CD4-positive, alpha-beta T cell treated with Interleukin-15 for 4 hours (primary cell): ENCODE measurements around the gene IFNAR2.
"Not testable (repeated sequence)": the region's sequence is repeated elsewhere in the genome, so short reads cannot be mapped to it uniquely, and the experiment has no call there.

Experiments used
- DNase-seq: peaks from one replicate; pipeline ENCODE4 v3.0.0-alpha.2; 2020; ENCODE audit warnings: low spot score

The IFNAR2 gene

DNA sequence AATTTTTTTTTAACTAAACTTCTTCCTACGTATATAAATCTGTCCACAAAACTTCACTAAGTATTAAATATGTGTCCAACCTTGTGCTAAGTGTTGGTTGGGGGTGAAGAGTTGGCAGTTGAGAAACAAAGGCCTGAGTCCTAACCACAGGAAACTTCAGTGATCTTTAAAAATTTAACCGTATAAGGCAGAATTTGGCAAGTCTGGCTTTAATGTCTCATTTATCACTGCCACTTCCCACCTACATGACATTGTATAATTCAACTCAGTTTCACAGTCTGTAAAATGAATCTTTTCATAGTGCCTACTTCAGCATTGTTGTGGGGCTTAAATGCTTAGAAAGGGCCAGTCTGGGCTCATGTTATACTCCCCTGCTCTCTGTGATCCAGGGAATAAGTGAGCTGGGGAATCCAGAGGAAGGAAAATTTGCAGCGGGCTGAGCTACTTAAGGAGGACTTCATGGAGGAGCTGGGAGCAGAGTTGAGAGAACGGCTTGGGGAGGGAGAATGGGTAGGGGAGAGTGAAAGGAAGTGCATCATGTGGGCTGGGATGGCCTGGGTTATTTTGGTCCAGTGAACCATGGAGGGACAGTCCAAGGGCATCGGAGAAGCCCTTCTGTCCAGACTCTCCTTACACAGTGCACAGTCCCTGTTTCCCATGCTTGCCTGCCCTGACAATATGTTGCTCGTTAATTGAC lies 14.5 kb downstream of the IFNAR2 start:
- no peak for DNase-seq

GRCh38 chr21:33244779-33245105 lies 15.0 kb downstream of the IFNAR2 start:
- no peak for DNase-seq

GRCh38 chr21:33245289-33245918 lies 15.7 kb downstream of the IFNAR2 start:
- DNase-seq: no peak

DNA sequence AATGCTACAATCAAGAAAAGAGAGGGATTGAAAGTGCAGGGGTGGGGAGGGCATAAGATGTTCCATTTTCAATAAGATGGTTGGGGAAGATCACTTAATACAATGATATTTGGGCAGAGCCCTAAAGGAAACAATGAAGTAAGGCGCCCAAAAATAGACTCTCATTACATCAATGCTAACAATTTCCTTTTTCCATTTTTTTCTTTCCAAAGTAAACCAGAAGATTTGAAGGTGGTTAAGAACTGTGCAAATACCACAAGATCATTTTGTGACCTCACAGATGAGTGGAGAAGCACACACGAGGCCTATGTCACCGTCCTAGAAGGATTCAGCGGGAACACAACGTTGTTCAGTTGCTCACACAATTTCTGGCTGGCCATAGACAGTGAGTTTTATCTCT lies 16.8 kb downstream of the IFNAR2 start:
- DNase-seq: no peak

- no peak for DNase-seq
These were observed 17.2 kb downstream of the IFNAR2 start for GRCh38 chr21:33246963-33247362.

DNA sequence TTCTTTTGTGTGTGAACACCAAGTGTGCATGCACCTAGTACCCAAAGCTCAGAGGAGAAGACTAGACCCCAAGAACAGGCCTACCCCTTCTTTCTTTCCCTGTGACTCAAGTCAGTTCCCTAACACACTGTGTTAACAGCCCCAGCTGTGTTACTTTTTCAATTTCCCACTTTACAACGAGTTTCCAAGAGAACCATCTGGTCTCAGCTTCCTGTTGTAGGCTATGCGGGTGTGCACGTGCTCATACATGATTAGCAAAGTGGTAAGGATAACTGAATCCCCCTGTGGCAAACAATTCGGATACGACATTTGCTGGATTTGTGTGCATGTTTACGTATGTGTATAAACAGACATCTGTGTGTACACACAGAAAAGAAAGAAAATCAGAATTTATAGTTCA lies 17.9 kb downstream of the IFNAR2 start:
- DNase-seq: no peak

GRCh38 chr21:33249331-33250002 lies 19.7 kb downstream of the IFNAR2 start:
- no peak for DNase-seq

GRCh38 chr21:33251119-33251518 lies 21.4 kb downstream of the IFNAR2 start:
- no peak for DNase-seq

DNA sequence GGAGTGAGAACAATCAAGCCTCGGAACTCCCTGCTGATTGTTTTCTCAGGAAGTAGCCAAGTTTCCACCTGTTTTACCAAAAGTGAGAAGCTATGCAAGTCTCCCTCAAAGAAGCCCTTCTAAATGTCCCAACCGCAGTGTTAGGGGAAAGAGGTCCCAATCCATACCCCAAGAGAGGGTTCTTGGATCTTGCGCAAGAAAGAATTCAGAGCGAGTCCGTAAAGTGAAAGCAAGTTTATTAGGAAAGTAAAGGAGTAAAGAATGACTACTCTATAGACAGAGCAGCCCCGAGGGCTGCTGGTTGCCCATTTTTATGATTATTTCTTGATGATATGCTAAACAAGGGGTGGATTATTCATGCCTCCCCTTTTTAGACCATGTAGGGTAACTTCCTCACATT lies 23.6 kb downstream of the IFNAR2 start:
- DNase-seq: not testable (repeated sequence)

DNA sequence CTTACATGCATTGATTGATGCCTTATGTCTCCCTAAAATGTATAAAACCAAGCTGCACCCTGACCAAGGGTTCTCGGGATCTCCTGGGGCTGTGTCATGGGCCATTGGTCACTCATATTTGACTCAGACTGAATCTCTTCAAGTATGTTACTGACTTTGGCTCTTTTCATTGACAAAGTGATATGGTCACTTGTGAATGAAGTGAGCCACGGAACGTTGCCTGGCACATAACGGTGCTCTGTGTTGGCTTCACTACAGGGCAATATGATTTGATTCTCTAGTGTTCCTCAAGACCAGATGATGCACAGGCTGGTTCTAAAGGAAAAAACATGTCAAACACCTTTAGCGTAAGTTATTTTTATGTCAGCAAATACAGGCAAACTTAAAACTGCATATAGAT lies 25.0 kb downstream of the IFNAR2 start:
- DNase-seq: no peak

GRCh38 chr21:33255404-33255803 lies 25.7 kb downstream of the IFNAR2 start:
- DNase-seq: no peak

GRCh38 chr21:33256019-33256418 lies 26.3 kb downstream of the IFNAR2 start:
- no peak for DNase-seq

DNA sequence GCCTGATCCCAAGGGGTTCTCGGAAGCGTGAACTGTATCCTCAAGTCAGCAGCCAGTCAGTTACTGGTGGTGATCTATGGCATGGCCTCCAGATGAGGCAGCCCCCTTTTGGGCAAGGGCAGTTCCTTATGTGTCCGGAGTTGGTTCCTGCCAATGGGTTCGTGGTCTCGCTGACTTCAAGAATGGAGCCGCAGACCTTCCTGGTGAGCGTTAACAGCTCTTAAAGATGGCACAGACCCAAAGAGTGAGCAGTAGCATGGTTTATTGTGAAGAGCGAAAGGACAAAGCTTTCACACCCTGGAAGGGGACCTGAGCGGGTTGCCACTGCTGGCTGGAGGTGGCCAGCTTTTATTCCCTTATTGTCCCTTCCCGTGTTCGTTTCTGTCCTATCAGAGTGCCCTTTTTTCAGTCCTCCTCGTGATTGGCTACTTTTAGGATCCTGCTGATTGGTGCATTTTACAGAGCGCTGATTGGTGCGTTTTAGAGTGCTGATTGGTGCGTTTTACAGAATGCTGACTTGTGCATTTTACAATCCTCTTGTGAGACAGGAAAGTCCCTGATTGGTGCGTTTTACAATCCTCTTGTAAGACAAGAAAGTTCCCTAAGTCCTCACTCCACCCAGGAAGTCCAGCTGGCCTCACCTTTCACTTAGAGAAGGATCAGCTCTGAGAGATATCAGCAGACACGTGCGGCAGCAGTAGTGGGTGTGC lies 27.5 kb downstream of the IFNAR2 start:
- no peak for DNase-seq

DNA sequence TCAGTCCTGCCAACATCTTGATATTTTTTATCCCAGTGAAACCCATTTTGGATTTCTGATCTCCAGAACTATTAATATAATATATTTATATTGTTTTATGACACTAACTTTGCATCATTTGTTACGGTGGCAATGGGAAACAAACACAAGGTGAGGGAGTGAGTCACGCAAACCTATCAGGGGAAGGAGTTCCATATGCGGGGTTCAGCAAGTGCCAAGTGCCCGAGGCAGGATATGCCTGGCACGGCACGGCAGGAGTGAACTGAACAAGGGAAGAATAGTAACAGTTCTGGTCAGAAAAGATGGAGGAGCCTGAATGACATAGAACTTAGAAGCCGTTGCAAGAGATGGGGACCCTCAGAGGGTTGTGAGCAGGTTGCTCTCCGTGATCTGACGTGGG lies 28.7 kb downstream of the IFNAR2 start:
- no peak for DNase-seq

- DNase-seq: no peak
These were observed 29.7 kb downstream of the IFNAR2 start for GRCh38 chr21:33259428-33259827.

- DNase-seq: no peak
These were observed 30.3 kb downstream of the IFNAR2 start for GRCh38 chr21:33259995-33260394.

DNA sequence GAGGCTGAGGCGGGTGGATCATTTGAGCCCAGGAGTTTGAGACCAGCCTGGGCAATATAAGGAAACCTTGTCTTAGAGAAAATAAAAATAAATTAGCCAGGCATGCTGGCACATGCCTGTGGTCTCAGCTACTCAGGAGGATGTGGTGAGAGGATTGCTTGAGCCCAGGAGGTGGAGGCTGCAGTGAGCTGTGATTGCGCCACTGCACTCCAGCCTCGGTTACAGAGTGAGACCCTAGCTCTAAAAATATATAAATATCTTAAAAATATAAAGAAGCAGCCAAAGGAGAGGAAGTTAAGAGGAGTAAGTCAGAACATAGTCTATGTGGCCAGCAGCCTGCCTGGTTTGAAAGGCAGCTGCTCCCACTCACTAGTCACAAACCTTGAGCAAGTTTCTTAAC lies 31.9 kb downstream of the IFNAR2 start:
- no peak for DNase-seq

GRCh38 chr21:33262921-33263320 lies 33.2 kb downstream of the IFNAR2 start:
- no peak for DNase-seq

DNA sequence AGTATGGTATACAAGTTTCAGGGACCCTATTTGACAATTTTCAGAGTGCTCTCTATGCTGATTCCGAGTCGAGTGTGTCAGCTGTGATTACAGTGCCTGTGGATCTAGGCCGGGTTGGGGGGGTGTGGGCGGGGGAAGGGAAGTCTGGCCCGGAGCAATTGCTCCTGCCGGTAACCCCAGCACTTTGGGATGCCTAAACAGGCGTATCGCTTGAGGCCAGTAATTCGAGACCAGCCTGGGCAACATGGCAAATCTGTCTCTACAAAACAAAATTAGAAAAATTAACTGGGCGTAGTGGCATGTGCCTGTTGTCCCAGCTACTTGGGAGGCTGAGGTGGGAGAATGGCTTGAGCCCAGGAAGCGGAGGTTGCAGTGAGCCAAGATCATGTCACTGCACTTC lies 34.8 kb downstream of the IFNAR2 start:
- no peak for DNase-seq

GRCh38 chr21:33265664-33266049 lies 35.9 kb downstream of the IFNAR2 start:
- no peak for DNase-seq

GRCh38 chr21:33266050-33266788 lies 36.5 kb downstream of the IFNAR2 start, which contains the start of gene IL10RB:
IL10RB (plus strand) TSS chr21:33266367; CDS start chr21:33266466, 99 bp downstream.
- peak; percentile 69 for DNase-seq

GRCh38 chr21:33266789-33267135 lies 37.0 kb downstream of the IFNAR2 start:
- DNase-seq: no peak
